Activated T-helper 1 cell treated with anti-CD3 and anti-CD28 coated beads, Interleukin-2, amount 50 U/mL, for 16 hours (primary cell): ENCODE data around the gene PDZD8.

Source experiments
- DNase-seq, 2 donors: peaks; one replicate each; pipeline ENCODE4 v3.0.0-alpha.2; 2020; ENCODE audit warnings: low read depth in 1 of 2, low spot score in 1 of 2

PDZD8 gene

GRCh38 chr10:117259279-117259678 lies 116.0 kb downstream of the PDZD8 start:
- no peak for DNase-seq

DNA sequence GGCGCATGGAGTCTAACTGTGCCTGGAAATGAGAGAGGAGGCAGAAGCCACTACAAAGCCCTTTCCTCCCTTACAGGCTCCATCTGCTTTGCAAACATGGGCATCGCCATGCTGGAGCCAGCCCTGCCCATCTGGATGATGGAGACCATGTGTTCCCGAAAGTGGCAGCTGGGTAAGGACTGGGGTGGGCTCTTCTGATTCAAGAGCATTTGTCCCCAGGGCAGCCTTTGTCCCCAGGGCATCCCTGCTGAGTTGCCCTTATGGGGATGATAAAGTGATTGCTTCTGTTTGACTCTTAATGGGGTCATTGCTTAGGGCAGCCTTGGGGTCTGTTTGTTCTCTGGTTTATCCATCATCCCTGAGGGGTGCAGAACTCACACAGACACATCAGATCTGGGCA lies 117.5 kb downstream of the PDZD8 start:
- DNase-seq = no peak

DNA sequence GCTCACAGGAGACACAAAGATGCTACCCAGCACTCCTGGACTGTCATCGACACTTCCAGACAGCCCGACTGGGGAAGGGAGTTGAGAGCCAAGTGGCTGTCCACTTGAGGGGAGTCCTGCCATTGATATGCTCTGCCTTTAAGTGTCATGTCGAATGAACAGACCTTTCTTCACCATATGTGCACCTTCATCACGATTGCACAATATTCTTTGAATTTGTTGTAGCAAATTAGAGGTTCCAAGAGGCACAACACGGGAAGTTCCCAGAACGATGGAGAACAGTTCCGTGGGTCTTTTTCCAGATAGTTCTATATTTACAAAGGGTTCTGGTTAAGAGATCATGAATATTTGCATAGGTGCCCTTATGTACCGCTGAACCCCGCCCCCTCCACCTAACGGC lies 118.3 kb downstream of the PDZD8 start:
- no peak for DNase-seq

GRCh38 chr10:117255835-117256460 lies 119.3 kb downstream of the PDZD8 start:
- DNase-seq = no peak

DNA sequence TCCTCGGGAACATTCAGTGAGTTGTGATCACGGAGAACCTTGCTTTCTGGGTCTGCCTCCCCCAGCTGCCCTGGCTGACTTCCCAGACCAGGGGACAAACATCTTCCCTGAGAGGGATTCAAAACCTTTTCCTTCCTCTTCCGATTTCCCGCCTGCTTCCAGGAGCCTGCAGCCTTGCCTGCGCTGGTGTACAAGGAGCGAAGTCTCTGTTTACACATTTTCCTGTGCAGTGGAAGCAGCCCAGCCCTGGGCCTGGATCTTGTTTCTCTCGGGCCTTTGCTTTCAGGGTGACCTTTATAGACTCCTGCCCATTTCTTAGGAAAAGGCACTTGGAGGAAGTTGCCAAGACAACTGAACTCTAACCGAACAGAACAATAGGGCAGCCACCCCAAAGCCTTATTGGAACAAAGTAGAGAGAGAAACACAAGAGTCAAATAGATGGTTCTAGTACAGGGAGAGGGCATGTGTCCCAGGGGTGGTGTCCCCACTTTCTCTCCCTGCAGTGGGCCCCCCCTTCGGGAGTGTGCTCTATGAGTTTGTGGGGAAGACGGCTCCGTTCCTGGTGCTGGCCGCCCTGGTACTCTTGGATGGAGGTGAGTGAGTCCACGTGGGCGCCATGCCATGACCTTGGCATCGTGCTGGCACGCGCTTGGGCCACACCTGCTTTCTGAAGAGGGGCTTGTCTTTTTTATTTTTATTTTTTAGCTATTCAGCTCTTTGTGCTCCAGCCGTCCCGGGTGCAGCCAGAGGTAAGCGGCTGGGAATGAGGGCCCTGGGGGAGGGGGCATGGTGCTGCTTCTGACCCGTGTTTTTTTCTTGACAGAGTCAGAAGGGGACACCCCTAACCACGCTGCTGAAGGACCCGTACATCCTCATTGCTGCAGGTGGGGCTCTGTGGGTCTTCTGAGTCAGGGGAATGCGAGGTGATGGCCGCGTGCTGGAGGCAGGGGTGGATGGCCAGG lies 120.2 kb downstream of the PDZD8 start:
- no peak for DNase-seq

- no peak for DNase-seq
Observed at GRCh38 chr10:117254338-117254737, 120.9 kb downstream of the PDZD8 start.

DNA sequence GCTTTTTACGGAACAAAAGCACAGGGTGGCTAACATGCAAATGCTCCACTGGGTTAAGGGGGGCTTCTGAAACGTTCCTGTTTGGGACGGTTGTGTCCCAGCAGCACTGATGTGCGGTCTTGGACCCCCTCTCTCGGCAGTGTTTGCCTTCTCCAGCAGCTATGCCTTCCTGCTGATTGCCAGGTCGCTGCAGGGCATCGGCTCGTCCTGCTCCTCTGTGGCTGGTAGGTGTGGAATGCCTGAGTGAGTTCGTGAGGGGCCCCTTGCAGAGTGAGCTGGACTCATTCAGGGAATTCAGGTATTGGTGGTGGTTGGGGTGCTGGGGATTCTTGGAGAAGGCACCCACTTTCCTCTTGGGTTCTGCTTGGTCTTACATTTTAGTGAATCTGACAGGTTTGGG lies 121.3 kb downstream of the PDZD8 start:
- DNase-seq = no peak

DNA sequence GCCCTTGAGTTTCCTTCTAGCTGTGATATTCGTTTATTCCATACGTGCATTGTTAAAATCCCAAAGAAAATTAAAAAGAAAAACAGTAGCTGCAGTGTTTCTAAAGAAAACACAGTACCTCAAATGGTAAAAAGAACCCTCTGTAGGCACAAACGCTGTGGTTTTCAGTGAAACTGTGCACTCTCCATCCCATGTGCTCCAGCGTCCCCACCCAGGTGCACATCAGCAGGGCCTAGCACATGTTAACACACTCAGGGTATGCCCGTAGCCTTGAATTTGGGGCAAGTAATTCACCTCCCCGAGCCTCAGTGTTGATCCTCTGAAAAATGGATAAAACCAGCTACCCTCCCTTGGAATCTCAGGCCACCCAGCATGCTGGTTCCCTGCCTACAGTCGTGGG lies 124.8 kb downstream of the PDZD8 start:
- DNase-seq = no peak

- no peak for DNase-seq
Observed at GRCh38 chr10:117249493-117250093, 125.6 kb downstream of the PDZD8 start.

- no peak for DNase-seq
Observed at GRCh38 chr10:117248750-117249465, 126.3 kb downstream of the PDZD8 start.

GRCh38 chr10:117246997-117247671 lies 128.1 kb downstream of the PDZD8 start:
- DNase-seq = no peak

GRCh38 chr10:117242463-117242832 lies 132.8 kb downstream of the PDZD8 start:
- no peak for DNase-seq

GRCh38 chr10:117241541-117242462 lies 133.4 kb downstream of the PDZD8 start:
- DNase-seq = no peak

DNA sequence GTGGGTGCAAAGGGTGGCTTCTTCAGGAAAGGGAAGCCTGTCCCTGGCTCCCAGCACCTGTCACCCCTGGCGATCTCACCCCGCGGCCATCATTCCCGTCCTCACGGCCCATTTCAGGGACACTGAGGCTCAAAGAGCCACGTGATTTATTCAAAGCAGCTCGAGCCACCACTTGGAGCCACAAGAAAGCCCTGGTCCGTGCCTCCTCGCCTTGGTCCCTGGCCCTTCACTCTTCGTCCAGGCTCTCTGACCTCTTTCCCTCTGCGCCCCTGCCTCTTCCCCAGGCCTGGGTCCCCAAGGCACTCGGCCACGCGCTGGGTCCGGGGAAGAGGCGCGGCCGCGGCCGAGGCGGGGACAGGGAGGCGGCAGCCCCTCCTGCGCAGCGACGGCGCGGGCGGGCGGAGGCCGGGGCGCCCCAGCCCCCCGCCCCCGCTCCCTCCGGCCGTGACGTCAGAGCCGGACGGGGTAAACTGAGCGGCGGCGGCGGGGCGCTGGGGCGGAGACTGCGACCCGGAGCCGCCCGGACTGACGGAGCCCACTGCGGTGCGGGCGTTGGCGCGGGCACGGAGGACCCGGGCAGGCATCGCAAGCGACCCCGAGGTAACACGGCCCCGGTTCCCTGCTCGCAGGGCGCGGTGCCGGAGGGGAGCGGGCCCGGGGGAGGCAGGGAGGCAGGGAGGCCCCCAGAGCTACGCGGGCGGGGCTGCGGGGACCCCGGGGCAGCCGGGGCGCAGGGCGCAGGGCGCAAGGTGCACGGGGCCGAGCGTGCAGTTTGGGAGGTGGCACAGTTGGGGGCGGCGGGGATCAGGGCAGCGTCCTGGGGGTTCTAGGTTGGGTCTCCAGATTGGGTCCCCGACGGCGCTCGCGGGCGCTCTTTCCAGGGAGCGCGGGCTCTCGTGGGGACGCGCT lies 134.4 kb downstream of the PDZD8 start, which contains the start of gene SLC18A2:
Gene SLC18A2, plus strand, starts transcription at position 494 of the 909 bp plus-strand sequence. CDS start 580 bp downstream, outside the sequence.
- no peak for DNase-seq

- DNase-seq = no peak
Observed at GRCh38 chr10:117239721-117240620, 135.3 kb downstream of the PDZD8 start.

- no peak for DNase-seq
Observed at GRCh38 chr10:117239051-117239450, 136.2 kb downstream of the PDZD8 start.

- no peak for DNase-seq
Observed at GRCh38 chr10:117237401-117237991, 137.7 kb downstream of the PDZD8 start.
